OCI-M1 (cell line): ENCODE measurements around the gene PDE4D.
"Not testable (repeated sequence)": the region's sequence is repeated elsewhere in the genome, so short reads cannot be mapped to it uniquely, and the experiment has no call there.

Experiments
- DNase-seq: peaks from one replicate; lab custom pipeline; 2025; lab: John Stamatoyannopoulos, UW

PDE4D gene

DNA sequence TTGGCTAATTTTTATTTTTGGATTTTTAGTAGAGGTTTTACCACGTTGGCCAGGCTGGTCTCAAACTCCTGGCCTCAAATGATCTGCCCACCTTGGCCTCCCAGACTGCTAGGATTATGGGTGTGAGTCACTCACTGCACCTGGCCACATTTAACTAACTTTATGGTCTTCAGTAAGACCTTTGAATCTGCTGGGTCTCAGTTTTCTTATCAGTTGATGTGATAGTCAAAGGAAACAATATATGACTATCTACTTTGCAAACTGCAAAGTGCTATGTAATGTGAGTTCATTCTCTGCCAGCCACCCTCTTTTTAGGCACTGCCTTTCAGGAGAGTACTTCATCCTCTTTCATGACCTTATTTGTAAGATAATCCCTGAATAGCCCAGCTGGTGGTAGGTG lies 474.7 kb downstream of the PDE4D start:
- DNase-seq: no peak

DNA sequence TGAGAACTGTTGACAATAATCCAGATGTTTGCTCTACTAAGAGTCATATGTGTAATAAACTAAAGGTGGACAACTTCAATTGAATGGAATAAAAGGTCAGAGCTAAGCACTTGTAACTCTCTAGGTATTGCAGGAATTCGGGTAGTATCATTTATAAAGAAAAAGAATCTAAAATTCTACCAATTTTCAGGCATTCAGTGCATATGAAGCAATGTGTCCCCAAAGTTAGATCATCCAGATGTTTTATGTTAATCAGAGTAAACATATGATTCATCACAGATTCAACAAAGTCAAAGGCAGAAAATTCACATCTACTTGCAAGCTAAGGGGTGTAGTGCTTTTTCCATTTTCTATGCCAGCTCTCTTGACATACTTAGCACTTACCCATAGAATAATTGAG lies 477.1 kb downstream of the PDE4D start:
- no peak for DNase-seq

- no peak for DNase-seq
Measured at GRCh38 chr5:59416026-59416425, 477.5 kb downstream of the PDE4D start.

- DNase-seq: no peak
Measured at GRCh38 chr5:59412428-59412827, 481.1 kb downstream of the PDE4D start.

- not testable (repeated sequence) for DNase-seq
Measured at GRCh38 chr5:59408997-59409396, 484.5 kb downstream of the PDE4D start.

DNA sequence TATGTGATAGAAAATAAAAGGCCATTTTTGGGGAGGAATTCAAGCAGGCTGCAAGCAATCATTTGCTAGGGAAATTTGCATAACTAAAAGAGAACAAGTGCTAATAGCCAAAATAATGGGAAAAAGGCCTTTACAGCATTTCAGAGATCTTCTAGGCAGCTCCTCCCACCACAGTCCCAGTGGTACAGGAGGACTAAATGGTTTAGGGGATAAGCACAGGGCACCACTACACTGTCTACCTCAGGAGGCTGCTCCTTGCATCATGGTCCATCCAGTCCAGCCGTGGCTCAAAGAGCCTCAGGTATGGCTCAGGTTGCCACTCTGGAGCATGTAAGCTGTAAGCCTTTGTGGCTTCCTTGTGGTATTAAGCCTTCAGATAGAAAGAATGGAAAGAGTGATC lies 485.6 kb downstream of the PDE4D start:
- DNase-seq: no peak

- no peak for DNase-seq
Measured at GRCh38 chr5:59401637-59402036, 491.9 kb downstream of the PDE4D start.

DNA sequence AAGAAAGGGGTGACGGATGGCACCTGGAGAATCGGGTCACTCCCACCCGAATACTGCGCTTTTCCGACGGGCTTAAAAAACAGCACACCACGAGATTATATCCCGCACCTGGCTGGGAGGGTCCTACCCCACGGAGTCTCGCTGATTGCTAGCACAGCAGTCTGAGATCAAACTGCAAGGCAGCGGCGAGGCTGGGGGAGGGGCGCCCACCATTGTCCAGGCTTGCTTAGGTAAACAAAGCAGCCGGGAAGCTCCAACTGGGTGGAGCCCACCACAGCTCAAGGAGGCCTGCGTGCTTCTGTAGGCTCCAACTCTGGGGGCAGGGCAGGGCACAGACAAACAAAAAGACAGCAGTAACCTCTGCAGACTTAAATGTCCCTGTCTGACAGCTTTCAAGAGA lies 498.6 kb downstream of the PDE4D start:
- not testable (repeated sequence) for DNase-seq

DNA sequence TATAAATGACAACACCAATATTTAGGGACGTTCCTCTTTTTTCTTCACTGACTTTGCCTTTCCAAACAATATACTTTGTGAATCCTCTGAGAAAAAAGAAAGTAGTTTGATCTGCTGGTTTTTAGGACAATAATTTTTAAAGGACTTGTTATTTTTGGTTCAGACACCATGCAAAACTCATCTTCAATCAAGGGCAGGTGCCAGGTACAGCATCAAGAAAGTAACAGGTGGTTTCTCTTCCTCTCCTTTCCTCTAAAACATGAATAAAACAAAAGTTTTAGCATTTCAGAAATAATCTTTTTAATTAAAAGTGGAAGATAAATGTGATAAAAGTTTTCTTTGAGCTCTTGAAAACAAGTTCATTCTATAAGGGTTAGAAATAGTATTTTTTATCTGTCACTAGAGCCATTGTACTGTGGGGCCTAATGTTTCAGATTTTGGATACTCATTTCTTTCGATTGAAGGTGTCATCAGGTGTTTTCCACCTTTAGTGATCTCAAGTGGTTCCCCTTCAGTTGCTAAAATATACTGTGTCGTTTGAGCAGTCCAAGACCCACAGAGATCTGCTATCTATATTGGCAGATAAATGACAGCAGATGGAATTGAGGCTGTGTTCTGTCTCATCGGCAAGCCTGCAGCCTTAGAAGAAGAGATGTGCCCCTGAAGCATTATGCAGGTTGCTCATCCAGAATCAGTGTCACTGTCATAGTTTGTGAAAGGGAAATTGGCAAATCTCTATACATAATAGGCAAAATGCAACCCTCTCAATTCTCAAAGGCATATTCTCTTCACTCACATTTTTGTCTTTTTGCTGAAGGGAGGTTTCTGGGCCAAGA lies 499.7 kb downstream of the PDE4D start:
- no peak for DNase-seq

DNA sequence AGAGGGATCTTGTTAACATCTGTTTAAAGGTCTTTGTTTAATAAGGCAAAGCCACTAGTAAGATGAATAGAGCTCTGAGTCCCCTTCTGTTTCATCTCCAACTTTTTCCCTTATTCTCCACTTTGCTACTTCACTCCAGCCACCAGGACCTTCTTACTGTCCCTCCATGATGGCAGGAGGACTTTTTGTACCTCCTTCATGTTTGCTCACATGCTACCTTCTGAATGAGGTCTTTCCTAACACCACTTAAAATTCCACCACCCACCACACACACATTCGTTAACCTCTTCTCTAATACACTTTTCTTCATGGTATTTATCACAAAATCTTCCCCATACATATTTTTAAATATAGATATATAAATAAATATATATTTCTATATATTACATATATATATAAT lies 501.9 kb downstream of the PDE4D start:
- DNase-seq: no peak

DNA sequence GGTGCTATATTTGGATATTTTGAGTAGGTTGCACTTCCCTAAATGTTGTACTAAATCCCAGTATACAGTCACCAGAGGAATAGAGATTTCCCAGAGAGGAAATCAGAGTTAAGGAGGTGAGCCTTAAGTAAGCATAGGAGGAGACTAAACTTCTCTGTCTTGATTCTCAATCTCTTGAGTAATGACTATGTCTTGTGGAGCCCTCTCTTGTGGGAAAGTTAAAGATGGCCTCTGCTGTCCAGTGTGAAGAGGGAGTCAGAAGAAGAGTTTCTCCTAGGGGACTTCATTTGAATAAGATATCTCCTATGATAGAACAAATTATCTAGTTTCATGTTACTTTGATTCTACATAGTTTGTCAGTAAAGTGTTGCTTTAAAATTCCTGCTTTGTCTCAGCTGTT lies 502.5 kb downstream of the PDE4D start:
- DNase-seq: no peak

GRCh38 chr5:59390074-59390659 lies 503.4 kb downstream of the PDE4D start:
- DNase-seq: peak; percentile 56

DNA sequence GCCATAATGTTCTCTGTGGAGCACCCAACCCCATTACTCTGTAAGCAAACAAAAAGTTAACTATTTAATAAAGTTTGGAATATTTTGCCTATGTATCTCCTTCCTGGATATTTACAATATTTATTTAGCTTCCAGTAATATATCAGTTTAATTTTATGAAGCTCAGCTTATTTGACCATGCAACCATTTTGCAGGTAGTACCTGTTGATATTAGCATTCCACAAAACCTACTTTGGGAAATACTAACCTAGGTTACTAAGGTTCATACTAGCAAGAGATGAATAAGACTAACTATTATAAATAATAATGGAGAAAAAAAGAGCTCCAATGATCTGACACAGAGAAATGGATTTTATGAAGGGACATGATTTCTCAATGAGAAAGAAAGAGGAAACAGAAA lies 506.4 kb downstream of the PDE4D start:
- no peak for DNase-seq

DNA sequence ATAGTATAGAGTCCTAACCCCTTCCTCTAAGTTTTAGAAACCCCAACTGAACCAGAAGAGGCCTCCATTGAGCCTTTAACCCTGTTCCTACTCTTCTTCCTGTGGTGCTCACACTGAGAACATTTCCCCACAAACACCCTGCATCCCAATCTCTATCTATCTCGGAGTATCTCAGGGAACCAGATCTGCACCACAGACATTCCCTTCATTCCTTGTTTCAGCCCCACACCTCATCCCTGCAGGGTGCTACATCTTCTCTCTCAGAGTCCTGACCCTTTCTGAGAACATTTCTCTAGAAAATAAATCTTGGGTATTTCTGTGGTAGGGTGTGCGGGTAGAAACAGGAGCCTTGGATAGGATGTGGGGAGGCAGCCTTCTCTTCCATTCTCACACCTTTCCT lies 507.8 kb downstream of the PDE4D start:
- no peak for DNase-seq

GRCh38 chr5:59380350-59380951 lies 513.1 kb downstream of the PDE4D start:
- peak; percentile 94 for DNase-seq

DNA sequence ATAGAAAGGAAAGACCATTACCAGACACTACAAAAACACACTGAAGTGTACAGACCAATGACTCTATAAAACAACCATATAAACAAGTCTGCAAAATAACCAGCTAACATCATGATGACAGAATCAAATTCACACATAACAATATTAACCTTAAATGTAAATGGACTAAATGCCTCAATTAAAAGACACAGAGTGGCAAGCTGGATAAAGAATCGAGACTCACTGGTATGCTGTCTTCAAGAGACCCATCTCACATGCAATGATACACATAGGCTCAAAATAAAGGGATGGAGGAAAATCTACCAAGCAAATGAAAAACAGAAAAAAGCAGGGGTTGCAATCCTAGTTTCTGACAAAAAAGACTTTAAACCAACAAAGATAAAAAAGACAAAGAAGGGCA lies 519.5 kb downstream of the PDE4D start:
- not testable (repeated sequence) for DNase-seq

GRCh38 chr5:59371525-59372127 lies 521.9 kb downstream of the PDE4D start:
- no peak for DNase-seq

DNA sequence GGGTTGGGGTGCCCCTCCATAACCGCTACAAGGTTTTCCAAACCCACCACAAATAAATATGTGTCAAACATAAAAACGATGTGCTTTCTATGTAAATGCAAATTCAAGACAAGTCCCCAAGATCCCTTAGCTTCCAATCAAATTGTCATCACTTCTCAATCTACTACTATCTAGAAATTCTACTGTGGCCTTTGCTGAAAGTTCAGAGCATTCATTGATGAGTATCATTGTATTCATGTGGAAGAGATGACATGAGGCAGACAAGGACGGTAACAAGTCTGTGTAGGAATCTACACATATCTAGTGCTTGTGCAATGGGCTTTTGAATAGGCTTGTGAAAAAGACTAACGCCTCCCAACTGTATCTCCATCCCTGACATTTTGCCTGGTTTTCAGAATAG lies 524.6 kb downstream of the PDE4D start:
- no peak for DNase-seq

DNA sequence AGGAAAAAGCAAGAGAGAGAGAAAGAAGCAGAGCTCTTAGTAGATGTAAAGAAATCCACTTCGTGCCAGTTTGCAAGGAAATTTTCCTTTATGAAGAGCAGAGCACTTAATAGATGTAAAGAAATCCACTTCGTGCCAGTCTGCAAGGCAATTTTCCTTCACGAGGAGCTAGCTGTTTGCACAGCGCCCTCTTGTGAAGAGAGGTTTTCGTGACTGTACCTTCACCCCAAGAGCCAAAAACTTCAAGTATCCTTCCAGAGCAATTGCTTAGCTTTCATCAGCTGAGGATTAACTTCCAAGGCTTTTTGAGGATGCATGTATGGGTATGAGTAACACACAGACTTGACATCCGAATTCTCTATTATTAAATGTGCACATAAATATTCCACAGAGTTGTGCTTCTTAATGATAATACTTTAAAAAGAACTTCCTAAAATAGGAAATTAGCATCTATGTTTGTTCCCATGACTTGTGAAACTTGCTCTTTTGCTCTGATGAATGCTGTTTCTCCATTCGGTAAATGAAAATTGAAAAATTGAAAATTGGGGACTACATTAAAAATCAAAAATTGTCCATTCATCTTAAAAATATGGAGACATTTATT lies 525.6 kb downstream of the PDE4D start:
- peak; percentile 80 for DNase-seq

DNA sequence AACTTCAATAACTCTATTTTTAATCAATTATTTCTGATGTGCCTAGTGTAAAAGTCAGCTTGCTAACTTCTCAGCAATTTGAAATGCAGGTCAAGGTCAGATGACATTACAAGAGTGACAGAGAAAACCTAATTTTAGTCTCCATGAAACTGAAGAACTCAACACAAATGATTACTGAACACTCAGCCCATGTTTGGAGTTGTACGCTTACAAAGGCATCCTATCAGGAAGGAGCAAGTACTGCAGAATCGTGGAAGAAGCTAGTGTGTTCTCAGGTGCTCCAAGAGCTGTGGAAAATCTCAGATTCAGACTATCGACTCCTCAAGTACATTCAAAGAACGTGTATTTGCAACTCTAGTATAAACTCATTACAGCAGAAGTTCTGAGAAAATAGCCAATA lies 526.7 kb downstream of the PDE4D start:
- no peak for DNase-seq

- no peak for DNase-seq
Measured at GRCh38 chr5:59362438-59362837, 531.1 kb downstream of the PDE4D start.

DNA sequence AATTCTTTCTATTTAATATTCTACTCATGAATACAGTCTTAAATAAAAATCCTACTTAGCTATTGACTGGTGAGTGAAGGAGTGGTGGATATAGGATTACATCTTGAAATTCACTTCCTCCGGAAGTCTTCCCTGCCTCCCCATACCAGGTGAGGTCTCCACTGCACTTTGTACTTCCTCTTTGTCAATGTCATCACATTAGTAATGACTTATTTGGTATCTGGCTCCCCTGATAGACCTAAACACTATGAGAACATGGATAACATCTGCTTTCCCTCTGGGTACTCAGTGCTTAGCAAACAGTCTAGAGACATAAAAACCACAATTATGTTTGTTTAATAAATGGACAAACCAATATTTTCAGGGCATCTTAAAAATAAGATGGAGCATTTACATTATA lies 532.1 kb downstream of the PDE4D start:
- peak; percentile 31 for DNase-seq
